ENCODE data around the gene SORCS2. TPM values are rescaled to one million over a fixed set of nuclear protein-coding genes. Genes with fewer than 3 reads are reported as not detected.

Gene SORCS2
- total and polyA plus RNA-seq, 2 donors (not counting 1 experiment from before 2014, with no cell fraction given): not detected

- no peak overlapping the region for H3K4me2 ChIP-seq (replicated peaks; ENCODE audit: low read depth, low read length, poor library complexity, severe bottlenecking)
- H3K27ac ChIP-seq (ENCODE audit: low read length in 2 of 2): no peak overlapping the region
- H3K4me3 ChIP-seq (ENCODE audit: control extremely low read depth in 1 of 5, extremely low read depth in 1 of 5, insufficient read depth in 1 of 5, low read depth in 2 of 5, low read length in 4 of 5): no peak overlapping the region
- no peak for ATAC-seq (ENCODE audit: low read depth)
- intact Hi-C loops (cut with micrococcal nuclease): no loop called here
- Mint-ChIP-seq H3K27me3 (peaks cover 15% of the 10 kb centered on the region), H3K9me3 (ENCODE audit: insufficient read depth) (no peaks in the 10 kb centered on the region), H3K4me1 (no peaks in the 10 kb centered on the region), H3K4me3 (no peak overlapping the region), H3K27ac (no peak overlapping the region)
- no peaks in the 10 kb centered on the region for H3K4me1 ChIP-seq (ENCODE audit: control insufficient read depth in 2 of 2, insufficient read depth in 2 of 2, low read length in 2 of 2)
- DNase-seq: no peak
- ChIA-PET POLR2A (no interaction called here), CTCF (no interaction called here)
- no peaks in the 10 kb centered on the region for H4K20me1 ChIP-seq (ENCODE audit: control insufficient read depth, insufficient read depth, low read length, poor library complexity, severe bottlenecking)
- H3K9me3 ChIP-seq (ENCODE audit: control extremely low read depth in 1 of 3, control insufficient read depth in 2 of 3, insufficient read depth in 1 of 3, low read length in 2 of 3): peaks cover 0 to 4% (median 0%) of the 10 kb centered on the region in 3 donors
- H3K9ac ChIP-seq (ENCODE audit: low read length): no peak overlapping the region
- no peak overlapping the region for H2AFZ ChIP-seq (ENCODE audit: insufficient read depth, low read depth, low read length, poor library complexity, severe bottlenecking)
- H3K36me3 ChIP-seq (replicated peaks in 1 of 2; ENCODE audit: control extremely low read depth in 1 of 2, control insufficient read depth in 1 of 2, extremely low read depth in 1 of 2, insufficient read depth in 2 of 2, low read length in 1 of 2): no peaks in the 10 kb centered on the region
- TF ChIP-seq EZH2 (IDR thresholded peaks at IDR 0.05; ENCODE audit: borderline replicate concordance, insufficient read depth, low read depth, low read length, poor library complexity, severe bottlenecking) (no peak), CTCF (IDR thresholded peaks at IDR 0.05) (no peak)
- no peaks in the 10 kb centered on the region for H3K79me2 ChIP-seq (ENCODE audit: control insufficient read depth, insufficient read depth, low read length)
- no peaks in the 10 kb centered on the region for H3K27me3 ChIP-seq (replicated peaks in 1 of 4; ENCODE audit: control extremely low read depth in 1 of 4, control insufficient read depth in 3 of 4, insufficient read depth in 4 of 4, low read length in 3 of 4)
- WGBS (ENCODE audit: insufficient coverage): 76% methylated on average over 8 of the region's 8 CpGs
Observed at GRCh38 chr4:7297881-7298280, 105.5 kb downstream of the SORCS2 start.

GRCh38 chr4:7298619-7299009, 106.3 kb downstream of the SORCS2 start:
- no peaks in the 10 kb centered on the region for H3K27me3 ChIP-seq (replicated peaks in 1 of 4; ENCODE audit: control extremely low read depth in 1 of 4, control insufficient read depth in 3 of 4, insufficient read depth in 4 of 4, low read length in 3 of 4)
- WGBS (ENCODE audit: insufficient coverage): 59% methylated on average over 13 of the region's 13 CpGs
- POLR2A ChIA-PET: no interaction called here
- H3K36me3 ChIP-seq (replicated peaks in 1 of 2; ENCODE audit: control extremely low read depth in 1 of 2, control insufficient read depth in 1 of 2, extremely low read depth in 1 of 2, insufficient read depth in 2 of 2, low read length in 1 of 2): no peaks in the 10 kb centered on the region
- Mint-ChIP-seq H3K27ac (no peak overlapping the region), H3K4me3 (no peak overlapping the region), H3K27me3 (peaks cover 15% of the 10 kb centered on the region), H3K9me3 (ENCODE audit: insufficient read depth) (no peaks in the 10 kb centered on the region), H3K4me1 (no peaks in the 10 kb centered on the region)
- H3K4me3 ChIP-seq (ENCODE audit: control extremely low read depth in 1 of 5, extremely low read depth in 1 of 5, insufficient read depth in 1 of 5, low read depth in 2 of 5, low read length in 4 of 5): no peak overlapping the region
- H4K20me1 ChIP-seq (ENCODE audit: control insufficient read depth, insufficient read depth, low read length, poor library complexity, severe bottlenecking): no peaks in the 10 kb centered on the region
- H3K4me2 ChIP-seq (replicated peaks; ENCODE audit: low read depth, low read length, poor library complexity, severe bottlenecking): no peak overlapping the region
- intact Hi-C loops (cut with micrococcal nuclease): no loop called here
- no peak overlapping the region for H3K9ac ChIP-seq (ENCODE audit: low read length)
- CTCF ChIA-PET: no interaction called here
- DNase-seq: no peak
- no peak for TF ChIP-seq CTCF (IDR thresholded peaks at IDR 0.05)
- TF ChIP-seq EZH2 (IDR thresholded peaks at IDR 0.05; ENCODE audit: borderline replicate concordance, insufficient read depth, low read depth, low read length, poor library complexity, severe bottlenecking): no peak
- peaks cover 0 to 4% (median 0%) of the 10 kb centered on the region in 3 donors for H3K9me3 ChIP-seq (ENCODE audit: control extremely low read depth in 1 of 3, control insufficient read depth in 2 of 3, insufficient read depth in 1 of 3, low read length in 2 of 3)
- no peaks in the 10 kb centered on the region for H3K79me2 ChIP-seq (ENCODE audit: control insufficient read depth, insufficient read depth, low read length)
- ATAC-seq (ENCODE audit: low read depth): no peak
- H3K4me1 ChIP-seq (ENCODE audit: control insufficient read depth in 2 of 2, insufficient read depth in 2 of 2, low read length in 2 of 2): no peaks in the 10 kb centered on the region
- no peak overlapping the region for H2AFZ ChIP-seq (ENCODE audit: insufficient read depth, low read depth, low read length, poor library complexity, severe bottlenecking)
- no peak overlapping the region for H3K27ac ChIP-seq (ENCODE audit: low read length in 2 of 2)
